H9 (cell line): ENCODE measurements around the gene PACS1. TPM values are rescaled to one million over a fixed set of nuclear protein-coding genes. Genes with fewer than 3 reads are reported as not detected.
A peak's percentile ranks its signal among the peaks of the same experiment; 100 is the strongest.

Experiments
- DNase-seq: peaks from one replicate; pipeline ENCODE4 v3.0.0-alpha.2; 2017
- H2AFZ ChIP-seq: one replicate; pipeline ENCODE4 v1.6.1; 2013; ENCODE audit warnings: mild to moderate bottlenecking, low read length, control low read depth, moderate library complexity
- H2AK5ac ChIP-seq: 2 replicates; pipeline ENCODE4 v1.6.1; 2013; ENCODE audit warnings: low read length, control low read depth, mixed read lengths; ENCODE audit not compliant: insufficient read length
- H2BK120ac ChIP-seq: one replicate; pipeline ENCODE4 v1.6.1; 2013; ENCODE audit warnings: low read depth, mild to moderate bottlenecking, low read length, control low read depth, inconsistent platforms; ENCODE audit not compliant: poor library complexity, severe bottlenecking
- H2BK12ac ChIP-seq: 2 replicates; pipeline ENCODE4 v1.6.1; 2013; ENCODE audit warnings: low read length, control low read depth, mixed read lengths, low read depth; ENCODE audit not compliant: insufficient read length
- H2BK15ac ChIP-seq: 2 replicates; pipeline ENCODE4 v1.6.1; 2013; ENCODE audit warnings: low read depth, low read length, control low read depth
- H2BK20ac ChIP-seq: one replicate; pipeline ENCODE4 v1.6.1; 2013; ENCODE audit warnings: low read depth, mild to moderate bottlenecking, low read length, control low read depth, inconsistent platforms; ENCODE audit not compliant: poor library complexity, severe bottlenecking
- H2BK5ac ChIP-seq: 2 replicates; pipeline ENCODE4 v1.6.1; 2013; ENCODE audit warnings: low read length, control low read depth, mixed read lengths; ENCODE audit not compliant: insufficient read length
- H3K14ac ChIP-seq: 2 replicates; pipeline ENCODE4 v1.6.1; 2013; ENCODE audit warnings: low read length, control low read depth; ENCODE audit not compliant: insufficient read depth
- H3K18ac ChIP-seq: 2 replicates; pipeline ENCODE4 v1.6.1; 2013; ENCODE audit warnings: low read depth, mild to moderate bottlenecking, mixed read lengths, low read length, control low read depth; ENCODE audit not compliant: insufficient read length
- H3K23ac ChIP-seq: 2 replicates; pipeline ENCODE4 v1.6.1; 2013; ENCODE audit warnings: low read length, control low read depth, mixed read lengths, low read depth; ENCODE audit not compliant: insufficient read length
- H3K23me2 ChIP-seq: 2 replicates; pipeline ENCODE4 v1.6.1; 2013; ENCODE audit warnings: low read depth, mild to moderate bottlenecking, mixed read lengths, low read length, control low read depth; ENCODE audit not compliant: insufficient read length, poor library complexity, severe bottlenecking
- H3K27ac ChIP-seq: 2 replicates; pipeline ENCODE4 v1.5.1; 2013; ENCODE audit warnings: low read length, control low read depth, mixed read lengths, low read depth; ENCODE audit not compliant: insufficient read length
- H3K27me3 ChIP-seq: 2 replicates; pipeline ENCODE4 v1.6.1; 2013; ENCODE audit warnings: low read length, control low read depth, inconsistent platforms; ENCODE audit not compliant: insufficient read depth
- H3K4ac ChIP-seq: 2 replicates; pipeline ENCODE4 v1.6.1; 2013; ENCODE audit warnings: low read depth, mild to moderate bottlenecking, control low read depth, inconsistent platforms, low read length, moderate library complexity
- H3K4me1 ChIP-seq: 2 replicates; pipeline ENCODE4 v1.6.1; 2013; ENCODE audit warnings: low read length, control low read depth, inconsistent platforms; ENCODE audit not compliant: insufficient read depth
- H3K4me2 ChIP-seq: 2 replicates; pipeline ENCODE4 v1.6.1; 2013; ENCODE audit warnings: low read length, control low read depth, mixed read lengths; ENCODE audit not compliant: insufficient read length, insufficient read depth
- H3K56ac ChIP-seq: 2 replicates; pipeline ENCODE4 v1.6.1; 2013; ENCODE audit warnings: low read depth, mild to moderate bottlenecking, mixed read lengths, low read length, control low read depth; ENCODE audit not compliant: insufficient read length
- H3K79me1 ChIP-seq: 2 replicates; pipeline ENCODE4 v1.6.1; 2013; ENCODE audit warnings: low read depth, mild to moderate bottlenecking, moderate library complexity, low read length, control low read depth, inconsistent platforms; ENCODE audit not compliant: insufficient read depth, poor library complexity, severe bottlenecking
- H3K79me2 ChIP-seq: 2 replicates; pipeline ENCODE4 v1.6.1; 2013; ENCODE audit warnings: low read length, control low read depth, inconsistent platforms; ENCODE audit not compliant: insufficient read depth
- H3K9ac ChIP-seq: 2 replicates; pipeline ENCODE4 v1.6.1; 2013; ENCODE audit warnings: low read length, control low read depth, mixed read lengths; ENCODE audit not compliant: insufficient read length; ENCODE audit errors: extremely low read depth
- H3K9me3 ChIP-seq: one replicate; pipeline ENCODE4 v1.6.1; 2013; ENCODE audit warnings: low read depth, low read length, inconsistent platforms; ENCODE audit not compliant: control insufficient read depth
- H3T11ph ChIP-seq: one replicate; pipeline ENCODE4 v1.6.1; 2013; ENCODE audit warnings: mild to moderate bottlenecking, low read length, control low read depth, inconsistent platforms
- H4K20me1 ChIP-seq: one replicate; pipeline ENCODE4 v1.6.1; 2013; ENCODE audit not compliant: control insufficient read depth, insufficient read length, insufficient read depth
- H4K5ac ChIP-seq: 2 replicates; pipeline ENCODE4 v1.6.1; 2013; ENCODE audit warnings: low read depth, mild to moderate bottlenecking, mixed read lengths, low read length, control low read depth; ENCODE audit not compliant: insufficient read length
- H4K8ac ChIP-seq: replicated peaks from 2 replicates; pipeline ENCODE4 v1.6.1; 2013; ENCODE audit warnings: low read length, control low read depth, mixed read lengths, low read depth; ENCODE audit not compliant: insufficient read length
- H4K91ac ChIP-seq: 2 replicates; pipeline ENCODE4 v1.6.1; 2013; ENCODE audit warnings: low read depth, mild to moderate bottlenecking, moderate library complexity, mixed read lengths, low read length, control low read depth; ENCODE audit not compliant: insufficient read length
- H3K27ac Mint-ChIP-seq, 3 experiments: 2 replicates in 2 of 3; 3 replicates in 1 of 3; pipeline ENCODE4 v1.8.0; 2020 to 2021; ENCODE audit warnings: mixed read lengths in 3 of 3, mild to moderate bottlenecking in 1 of 3, moderate library complexity in 1 of 3
- H3K27me3 Mint-ChIP-seq: 2 replicates; pipeline ENCODE4 v1.8.0; 2021; ENCODE audit warnings: low read depth, mild to moderate bottlenecking, moderate library complexity, mixed read lengths
- H3K36me3 Mint-ChIP-seq, 3 experiments: 2 replicates in 2 of 3; 3 replicates in 1 of 3; pipeline ENCODE4 v1.8.0; 2020 to 2021; ENCODE audit warnings: low read depth in 3 of 3, mixed read lengths in 3 of 3; ENCODE audit not compliant: insufficient read depth in 1 of 3
- H3K4me1 Mint-ChIP-seq, 2 experiments: 2 replicates each; pipeline ENCODE4 v1.8.0; 2020; ENCODE audit warnings: mixed read lengths in 2 of 2
- H3K4me3 Mint-ChIP-seq, 2 experiments: 2 replicates in 1 of 2; 3 replicates in 1 of 2; pipeline ENCODE4 v1.8.0; 2020 to 2021; ENCODE audit warnings: mild to moderate bottlenecking in 2 of 2, mixed read lengths in 2 of 2, moderate library complexity in 1 of 2
- H3K9me3 Mint-ChIP-seq, 2 experiments: 2 replicates in 1 of 2; 3 replicates in 1 of 2; pipeline ENCODE4 v1.8.0; 2020; ENCODE audit warnings: mild to moderate bottlenecking in 2 of 2, mixed read lengths in 2 of 2, moderate library complexity in 1 of 2
- WGBS: extraction: QIAGEN DNeasy Blood & Tissue Kit; methylation state at CpG from one replicate; pipeline ENCODE4 v1.1.7; 2013; ENCODE audit warnings: missing lambda C conversion rate, low lambda C conversion rate, mixed read lengths; ENCODE audit not compliant: insufficient read length; ENCODE audit errors: extremely low coverage; 5-methylcytosine and 5-hydroxymethylcytosine counted together
- total RNA-seq: library from RNA; stranded (reverse); gene quantifications from 2 replicates; pipeline ENCODE4 v1.2.1, GENCODE V29; 2021
- TF ChIP-seq, protein P1 (sequence below): fragments of 200-600 bp; sonication (generic); conservative IDR thresholded peaks from 3 replicates; pipeline ENCODE4 v1.8.0; 2021; ENCODE audit warnings: antibody characterized with exemption, mild to moderate bottlenecking

PACS1 gene
- total RNA-seq, 1 experiment from 2014 or later: 35.5 TPM

DNA sequence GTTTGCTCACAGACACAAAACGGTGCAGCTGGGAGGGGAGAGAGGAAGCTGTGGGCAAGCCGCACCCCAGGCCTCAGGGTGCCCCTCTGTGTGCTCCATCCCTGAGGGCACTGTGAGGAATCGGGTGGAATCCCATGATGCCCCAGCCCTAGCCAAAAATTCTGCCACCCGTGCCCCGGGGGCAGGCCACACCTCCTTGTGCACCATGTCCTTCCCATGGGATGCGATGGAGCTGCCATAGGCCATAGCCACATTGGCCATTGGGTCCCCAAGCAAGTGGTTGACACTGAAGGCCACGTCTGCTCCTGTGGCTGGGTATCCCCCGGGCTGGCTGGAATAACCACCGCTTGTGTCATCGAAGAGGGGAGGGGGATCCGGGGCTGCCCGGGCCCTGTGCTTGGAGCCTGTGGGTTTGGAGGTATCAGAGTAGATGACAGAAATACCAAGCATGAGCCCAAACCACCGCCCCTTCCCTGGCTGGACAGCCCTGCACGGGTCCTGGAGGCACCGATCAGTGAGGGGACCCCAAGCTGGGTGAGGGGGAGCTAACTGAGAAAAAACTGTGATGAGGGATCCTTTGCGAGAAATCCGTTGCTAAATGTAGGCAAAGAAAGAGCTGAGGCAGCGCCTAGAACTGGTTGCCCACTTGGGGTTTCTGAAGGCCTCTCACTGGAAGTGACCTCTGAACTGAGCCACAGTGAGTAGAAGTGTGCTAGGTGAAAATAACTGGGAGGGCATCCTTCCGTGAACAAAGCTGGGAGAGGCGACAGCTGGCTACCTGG is 218.0 kb downstream of the PACS1 start:
- peak overlapping the region; percentile 13 to 86 (median 77); a peak in 3 of 7 replicates for H3K27ac Mint-ChIP-seq
- Histone ChIP-seq H4K8ac (no peak overlapping the region), H3K23ac (no peak overlapping the region), H3K9ac (peak overlapping the region; percentile 72), H3K79me2 (peaks cover 1% of the 10 kb centered on the region; the same call in 1 of the 2 replicates), H3K18ac (no peak overlapping the region), H3K9me3 (no peaks in the 10 kb centered on the region), H4K91ac (no peak overlapping the region), H2AK5ac (no peak overlapping the region), H2BK12ac (no peak overlapping the region), H2BK15ac (no peak overlapping the region), H2BK120ac (no peak overlapping the region), H3K56ac (no peak overlapping the region), H2BK5ac (no peak overlapping the region), H2AFZ (no peak overlapping the region), H3K27me3 (peaks cover 8% of the 10 kb centered on the region; the same call in 1 of the 2 replicates), H3K79me1 (no peaks in the 10 kb centered on the region), H3K23me2 (peaks cover 13% of the 10 kb centered on the region), H4K5ac (no peak overlapping the region), H4K20me1 (no peaks in the 10 kb centered on the region), H3K14ac (peak overlapping the region; percentile 83; the same call in 1 of the 2 replicates), H3K4me2 (peak overlapping the region; percentile 93), H2BK20ac (no peak overlapping the region), H3K27ac (no peak overlapping the region), H3T11ph (no peak overlapping the region), H3K4ac (no peak overlapping the region), H3K4me1 (peaks cover 6% of the 10 kb centered on the region)
- peaks cover 18 to 25% of the 10 kb centered on the region in 2 experiments for H3K4me1 Mint-ChIP-seq
- DNase-seq: no peak
- TF ChIP-seq, protein P1, sequence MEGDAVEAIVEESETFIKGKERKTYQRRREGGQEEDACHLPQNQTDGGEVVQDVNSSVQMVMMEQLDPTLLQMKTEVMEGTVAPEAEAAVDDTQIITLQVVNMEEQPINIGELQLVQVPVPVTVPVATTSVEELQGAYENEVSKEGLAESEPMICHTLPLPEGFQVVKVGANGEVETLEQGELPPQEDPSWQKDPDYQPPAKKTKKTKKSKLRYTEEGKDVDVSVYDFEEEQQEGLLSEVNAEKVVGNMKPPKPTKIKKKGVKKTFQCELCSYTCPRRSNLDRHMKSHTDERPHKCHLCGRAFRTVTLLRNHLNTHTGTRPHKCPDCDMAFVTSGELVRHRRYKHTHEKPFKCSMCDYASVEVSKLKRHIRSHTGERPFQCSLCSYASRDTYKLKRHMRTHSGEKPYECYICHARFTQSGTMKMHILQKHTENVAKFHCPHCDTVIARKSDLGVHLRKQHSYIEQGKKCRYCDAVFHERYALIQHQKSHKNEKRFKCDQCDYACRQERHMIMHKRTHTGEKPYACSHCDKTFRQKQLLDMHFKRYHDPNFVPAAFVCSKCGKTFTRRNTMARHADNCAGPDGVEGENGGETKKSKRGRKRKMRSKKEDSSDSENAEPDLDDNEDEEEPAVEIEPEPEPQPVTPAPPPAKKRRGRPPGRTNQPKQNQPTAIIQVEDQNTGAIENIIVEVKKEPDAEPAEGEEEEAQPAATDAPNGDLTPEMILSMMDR: no peak
- H3K36me3 Mint-ChIP-seq: peaks cover 2 to 9% (median 6%) of the 10 kb centered on the region in 3 experiments; a peak in 6 of 7 replicates
- peak overlapping the region; percentile 86 to 91 for H3K4me3 Mint-ChIP-seq
- peaks cover 30% of the 10 kb centered on the region for H3K27me3 Mint-ChIP-seq
- H3K9me3 Mint-ChIP-seq: no peaks in the 10 kb centered on the region; a peak in 1 of 5 replicates
- WGBS: no CpG with 5 or more reads among the region's 20 CpGs
